GM19035 (cell line): Measurements from ENCODE around the gene CYP2F1.

Experiments used
- ATAC-seq: cut with Tn5 transposase; IDR thresholded peaks from one replicate; pipeline ENCODE4 v1.9.1; 2021; ENCODE audit not compliant: unreplicated experiment

Gene CYP2F1

DNA sequence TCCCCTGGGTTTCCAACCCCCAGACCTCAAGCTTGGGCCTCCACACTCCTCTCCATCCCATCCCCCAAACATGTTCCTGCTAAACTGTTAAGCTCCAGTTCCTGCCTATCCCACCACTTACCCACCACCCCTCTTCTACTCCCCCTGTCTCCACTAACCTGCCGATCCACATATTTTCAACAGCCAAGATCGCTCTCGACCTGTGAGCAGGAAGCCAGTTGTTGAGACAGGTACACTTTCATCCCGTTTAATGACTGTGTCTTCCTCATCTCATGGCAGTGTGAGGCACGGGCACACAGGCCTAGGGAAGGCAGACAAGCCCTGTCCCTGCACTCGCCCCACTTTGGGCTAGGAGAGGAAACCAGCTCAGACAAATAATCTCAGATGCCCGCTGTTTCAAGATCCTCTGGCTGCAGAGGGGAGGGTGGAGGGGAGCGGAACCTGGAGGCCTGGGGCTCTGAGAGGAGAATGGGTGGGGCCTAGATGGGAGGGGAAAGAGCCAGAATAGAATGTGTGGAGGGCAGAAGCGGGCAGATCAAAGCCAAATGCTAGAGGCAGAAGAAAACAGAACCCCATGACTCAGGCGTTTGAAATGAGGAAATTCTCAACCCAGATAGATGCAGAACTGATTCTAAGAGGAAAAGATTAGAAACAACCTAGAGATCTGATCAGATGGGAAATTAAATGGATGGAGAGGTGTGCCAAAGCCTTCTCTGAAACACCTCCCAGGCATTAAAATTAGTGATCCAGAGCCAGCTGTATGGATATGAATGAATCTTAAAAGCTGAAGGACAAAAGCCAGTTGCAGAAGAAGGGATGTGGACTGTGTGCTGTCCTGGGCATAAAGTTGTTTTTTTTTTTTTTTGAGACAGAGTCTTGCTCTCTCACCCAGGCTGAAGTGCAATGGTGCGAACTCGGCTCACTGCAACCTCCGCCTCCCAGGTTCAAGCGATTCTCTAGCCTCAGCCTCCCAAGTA lies 61.9 kb downstream of the CYP2F1 start:
- ATAC-seq = no peak
